GM23338 (cell line): Measurements from ENCODE around the gene TEAD2. TPM values are rescaled to one million over a fixed set of nuclear protein-coding genes. Genes with fewer than 3 reads are reported as not detected.
A peak's percentile ranks its signal among the peaks of the same experiment; 100 is the strongest.

ENCODE experiments used
- ATAC-seq: fragments of 200-7000 bp; cut with Tn5 transposase; 3 replicates; pipeline ENCODE4 v1.9.1; 2020
- DNase-seq: peaks from one replicate; pipeline ENCODE4 v3.0.0-alpha.2; 2015; ENCODE audit warnings: low spot score
- H2AFZ ChIP-seq: fragments of 200-600 bp; sonication (generic); 2 replicates; pipeline ENCODE4 v1.8.0; 2016; ENCODE audit warnings: antibody characterized with exemption, mild to moderate bottlenecking, moderate library complexity
- H3F3A ChIP-seq: fragments of 200-600 bp; sonication (generic); replicated peaks from 2 replicates; pipeline ENCODE4 v1.8.0; 2017; ENCODE audit warnings: antibody characterized with exemption, mixed run types, low read depth
- H3K27ac ChIP-seq: fragments of 200-600 bp; sonication (generic); 2 replicates; pipeline ENCODE4 v1.6.1; 2016; ENCODE audit warnings: low read depth
- H3K27me3 ChIP-seq: fragments of 200-600 bp; sonication (generic); 2 replicates; pipeline ENCODE4 v1.8.0; 2016; ENCODE audit warnings: mild to moderate bottlenecking, mixed run types, moderate library complexity; ENCODE audit not compliant: insufficient read depth
- H3K36me3 ChIP-seq: fragments of 200-600 bp; sonication (generic); 2 replicates; pipeline ENCODE4 v1.8.0; 2016; ENCODE audit warnings: mild to moderate bottlenecking; ENCODE audit not compliant: insufficient read depth
- H3K4me1 ChIP-seq: fragments of 200-600 bp; sonication (generic); 2 replicates; pipeline ENCODE4 v1.8.0; 2016; ENCODE audit warnings: mild to moderate bottlenecking, moderate library complexity; ENCODE audit not compliant: insufficient read depth
- H3K4me2 ChIP-seq: fragments of 200-600 bp; sonication (generic); 2 replicates; pipeline ENCODE4 v1.7.1; 2017; ENCODE audit warnings: mixed run types
- H3K4me3 ChIP-seq: fragments of 200-600 bp; sonication (generic); 2 replicates; pipeline ENCODE4 v1.6.1; 2016; ENCODE audit warnings: mixed run types
- H3K79me2 ChIP-seq: fragments of 200-600 bp; sonication (generic); replicated peaks from 2 replicates; pipeline ENCODE4 v1.8.0; 2017; ENCODE audit warnings: mild to moderate bottlenecking; ENCODE audit not compliant: insufficient read depth
- H3K9me2 ChIP-seq: fragments of 200-600 bp; sonication (generic); 2 replicates; pipeline ENCODE4 v1.8.0; 2017; ENCODE audit not compliant: insufficient read depth
- H4K20me1 ChIP-seq: fragments of 200-600 bp; sonication (generic); replicated peaks from 2 replicates; pipeline ENCODE4 v1.8.0; 2017; ENCODE audit warnings: mild to moderate bottlenecking; ENCODE audit not compliant: insufficient read depth
- H3K27ac Mint-ChIP-seq: 2 replicates; pipeline ENCODE4 v1.8.0; 2020; ENCODE audit warnings: inconsistent platforms, mild to moderate bottlenecking, moderate library complexity, mixed read lengths
- H3K27me3 Mint-ChIP-seq: 3 replicates; pipeline ENCODE4 v1.8.0; 2022; ENCODE audit warnings: low read depth, mild to moderate bottlenecking, moderate library complexity, mixed read lengths, inconsistent platforms; ENCODE audit not compliant: insufficient read depth, poor library complexity
- H3K36me3 Mint-ChIP-seq: 3 replicates; pipeline ENCODE4 v1.8.0; 2021; ENCODE audit warnings: low read depth, mild to moderate bottlenecking, inconsistent platforms, moderate library complexity, mixed read lengths
- H3K4me1 Mint-ChIP-seq: 3 replicates; pipeline ENCODE4 v1.8.0; 2020; ENCODE audit warnings: mild to moderate bottlenecking, inconsistent platforms, mixed read lengths
- H3K4me3 Mint-ChIP-seq: 3 replicates; pipeline ENCODE4 v1.8.0; 2021; ENCODE audit warnings: moderate library complexity, mild to moderate bottlenecking, inconsistent platforms, mixed read lengths
- H3K9me3 Mint-ChIP-seq: 3 replicates; pipeline ENCODE4 v1.8.0; 2020; ENCODE audit warnings: moderate library complexity, mild to moderate bottlenecking, inconsistent platforms, mixed read lengths
- EZH2 ChIP-seq: fragments of 200-600 bp; sonication (generic); IDR thresholded peaks from one replicate; pipeline ENCODE4 v1.8.0; 2017; ENCODE audit warnings: antibody characterized with exemption, mild to moderate bottlenecking, low read depth; ENCODE audit not compliant: unreplicated experiment
- REST ChIP-seq: IDR thresholded peaks from one replicate; pipeline ENCODE4 v1.6.1; 2018; ENCODE audit warnings: antibody characterized with exemption; ENCODE audit not compliant: unreplicated experiment
- STAT1 ChIP-seq: IDR thresholded peaks from one replicate; pipeline ENCODE4 v1.6.1; 2016; ENCODE audit warnings: antibody characterized with exemption; ENCODE audit not compliant: unreplicated experiment
- ZNF331 ChIP-seq: fragments of 250-450 bp; sonication (Bioruptor Pico); IDR thresholded peaks from 2 replicates; pipeline ENCODE4 v1.5.0; 2020; ENCODE audit warnings: low read depth, mild to moderate bottlenecking, moderate library complexity
- polyA plus RNA-seq: library from polyadenylated mRNA; unstranded; fragments of >200 nt; fragmentation: Nextera tagmentation; extraction: Ambion mirVana; gene quantifications from 2 replicates; pipeline ENCODE4 v1.2.1, GENCODE V29; 2016
- total RNA-seq: library from RNA; depleted of rRNA; stranded (reverse); fragments of >200 nt; shearing (Covaris generic); gene quantifications from 2 replicates; pipeline ENCODE4 v1.2.3, GENCODE V29; 2014
- TF ChIP-seq, protein P1 (sequence below), 2 experiments: fragments of 200-600 bp in 1 of 2; sonication (generic) in 1 of 2; conservative IDR thresholded peaks; 2 replicates each; pipeline versions ENCODE4 v1.5.1 to v1.6.1; 2016 to 2017; ENCODE audit warnings: antibody characterized with exemption in 2 of 2, low read depth in 2 of 2, mild to moderate bottlenecking in 2 of 2, moderate library complexity in 1 of 2
- TF ChIP-seq, protein P2 (sequence below): fragments of 250-450 bp; sonication (Bioruptor Pico); IDR thresholded peaks from 2 replicates; pipeline ENCODE4 v1.5.0; 2020; ENCODE audit warnings: mild to moderate bottlenecking, moderate library complexity

Gene TEAD2
- total and polyA plus RNA-seq, 2 experiments from 2014 or later, result 30.3 to 82.5 TPM

DNA sequence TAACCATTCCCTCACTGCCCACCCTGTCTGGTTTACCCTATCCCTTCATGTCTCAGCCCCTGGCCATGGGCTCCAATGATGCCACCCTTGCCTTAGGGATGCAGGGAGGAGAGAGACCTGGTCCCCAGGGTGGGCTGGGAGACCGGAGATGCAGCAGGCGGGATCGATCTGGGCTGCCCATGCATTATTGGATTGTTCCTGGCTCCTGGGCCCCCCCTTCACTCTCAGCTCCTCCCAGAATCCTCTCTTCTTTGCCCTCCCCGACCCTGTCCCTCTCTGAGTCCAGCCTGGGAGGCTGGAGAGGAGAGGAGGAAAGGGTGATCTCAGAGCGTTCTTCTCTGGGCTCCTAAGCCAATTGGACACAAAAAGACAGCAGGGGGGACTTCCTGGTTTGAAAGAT, 31.7 kb upstream of the TEAD2 start:
- no peak for TF ChIP-seq EZH2
- no peak for TF ChIP-seq ZNF331 (CRISPR knock-in tag)
- no peak for TF ChIP-seq REST
- no peak for TF ChIP-seq STAT1
- H3K36me3 ChIP-seq, result no peaks in the 10 kb centered on the region
- no peaks in the 10 kb centered on the region for H3K9me2 ChIP-seq
- H3K79me2 ChIP-seq, result no peaks in the 10 kb centered on the region
- DNase-seq (no peak), ATAC-seq (no peak)
- H3K36me3 Mint-ChIP-seq, result no peaks in the 10 kb centered on the region; the same call in 2 of the 3 replicates
- no peak overlapping the region for H3K4me3 ChIP-seq
- H3K4me1 Mint-ChIP-seq, result peaks cover 17% of the 10 kb centered on the region
- no peaks in the 10 kb centered on the region for H3K27me3 ChIP-seq
- no peak overlapping the region for H3K4me2 ChIP-seq
- H3K4me1 ChIP-seq, result no peaks in the 10 kb centered on the region; the same call in 1 of the 2 replicates
- H3K4me3 Mint-ChIP-seq, result no peak overlapping the region
- H3K9me3 Mint-ChIP-seq, result no peaks in the 10 kb centered on the region
- no peaks in the 10 kb centered on the region for H3F3A ChIP-seq
- H3K27ac Mint-ChIP-seq, result no peak overlapping the region
- H2AFZ ChIP-seq, result 0 out of 2 replicates have a peak overlapping the region, but pooled peaks have one; percentile 52
- H4K20me1 ChIP-seq, result no peaks in the 10 kb centered on the region
- H3K27me3 Mint-ChIP-seq, result peaks cover 27% of the 10 kb centered on the region
- H3K27ac ChIP-seq, result no peak overlapping the region

DNA sequence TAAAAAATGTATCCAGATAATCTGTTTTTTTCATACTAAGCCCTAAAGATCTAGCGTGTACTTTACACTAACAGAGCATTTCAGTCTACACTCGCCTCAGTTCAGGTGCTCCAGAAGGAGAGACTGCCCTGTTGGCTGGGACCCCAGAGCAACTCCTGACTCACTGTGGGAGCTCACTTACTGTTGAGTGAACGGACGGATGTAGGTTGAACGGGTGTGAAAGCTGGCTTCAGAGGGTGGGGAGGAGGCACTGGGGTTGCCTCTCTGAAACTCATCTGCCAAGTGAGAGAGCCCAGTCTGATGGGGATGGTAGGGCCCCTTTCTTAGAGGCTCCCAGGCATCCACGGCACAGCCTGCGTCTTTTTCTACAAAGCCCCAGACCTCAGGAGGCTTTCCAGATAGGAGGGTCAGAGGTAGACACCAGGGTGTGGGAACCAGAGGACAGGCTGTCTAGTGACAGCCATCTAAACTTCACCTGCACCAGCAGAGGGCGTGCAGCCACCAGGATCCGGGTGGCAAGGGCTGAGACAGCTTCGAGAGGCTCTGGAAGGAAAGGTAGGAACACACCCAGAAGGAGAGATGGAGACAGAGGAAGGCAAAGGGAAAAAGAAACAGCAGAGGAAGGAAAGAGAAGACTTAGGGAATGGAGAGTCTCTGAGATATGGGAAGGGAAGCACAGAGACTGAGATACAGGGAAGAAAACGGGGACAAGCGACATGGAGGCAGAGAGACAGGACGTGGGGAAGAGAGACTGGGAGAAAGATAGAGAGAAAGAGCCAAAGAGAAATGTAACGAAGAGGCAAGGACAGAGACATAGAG, 29.6 kb upstream of the TEAD2 start:
- no peaks in the 10 kb centered on the region for H3K9me2 ChIP-seq
- H2AFZ ChIP-seq, result peak overlapping the region; percentile 79; the same call in 1 of the 2 replicates
- H3K4me1 ChIP-seq, result no peaks in the 10 kb centered on the region
- no peaks in the 10 kb centered on the region for H3K36me3 ChIP-seq
- Mint-ChIP-seq H3K4me1 (peaks cover 12% of the 10 kb centered on the region), H3K27ac (no peak overlapping the region), H3K4me3 (no peak overlapping the region; the same call in 2 of the 3 replicates), H3K9me3 (0 out of 3 replicates have a peak, but pooled peaks cover 2% of the 10 kb centered on the region), H3K36me3 (no peaks in the 10 kb centered on the region; the same call in 2 of the 3 replicates), H3K27me3 (peaks cover 25% of the 10 kb centered on the region)
- no peaks in the 10 kb centered on the region for H3K79me2 ChIP-seq
- TF ChIP-seq, protein P1, sequence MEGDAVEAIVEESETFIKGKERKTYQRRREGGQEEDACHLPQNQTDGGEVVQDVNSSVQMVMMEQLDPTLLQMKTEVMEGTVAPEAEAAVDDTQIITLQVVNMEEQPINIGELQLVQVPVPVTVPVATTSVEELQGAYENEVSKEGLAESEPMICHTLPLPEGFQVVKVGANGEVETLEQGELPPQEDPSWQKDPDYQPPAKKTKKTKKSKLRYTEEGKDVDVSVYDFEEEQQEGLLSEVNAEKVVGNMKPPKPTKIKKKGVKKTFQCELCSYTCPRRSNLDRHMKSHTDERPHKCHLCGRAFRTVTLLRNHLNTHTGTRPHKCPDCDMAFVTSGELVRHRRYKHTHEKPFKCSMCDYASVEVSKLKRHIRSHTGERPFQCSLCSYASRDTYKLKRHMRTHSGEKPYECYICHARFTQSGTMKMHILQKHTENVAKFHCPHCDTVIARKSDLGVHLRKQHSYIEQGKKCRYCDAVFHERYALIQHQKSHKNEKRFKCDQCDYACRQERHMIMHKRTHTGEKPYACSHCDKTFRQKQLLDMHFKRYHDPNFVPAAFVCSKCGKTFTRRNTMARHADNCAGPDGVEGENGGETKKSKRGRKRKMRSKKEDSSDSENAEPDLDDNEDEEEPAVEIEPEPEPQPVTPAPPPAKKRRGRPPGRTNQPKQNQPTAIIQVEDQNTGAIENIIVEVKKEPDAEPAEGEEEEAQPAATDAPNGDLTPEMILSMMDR (conservative IDR thresholded peaks at IDR 0.05; ENCODE audit: low read depth in 2 of 2), result peak; percentile 98 to 100
- TF ChIP-seq, protein P2, sequence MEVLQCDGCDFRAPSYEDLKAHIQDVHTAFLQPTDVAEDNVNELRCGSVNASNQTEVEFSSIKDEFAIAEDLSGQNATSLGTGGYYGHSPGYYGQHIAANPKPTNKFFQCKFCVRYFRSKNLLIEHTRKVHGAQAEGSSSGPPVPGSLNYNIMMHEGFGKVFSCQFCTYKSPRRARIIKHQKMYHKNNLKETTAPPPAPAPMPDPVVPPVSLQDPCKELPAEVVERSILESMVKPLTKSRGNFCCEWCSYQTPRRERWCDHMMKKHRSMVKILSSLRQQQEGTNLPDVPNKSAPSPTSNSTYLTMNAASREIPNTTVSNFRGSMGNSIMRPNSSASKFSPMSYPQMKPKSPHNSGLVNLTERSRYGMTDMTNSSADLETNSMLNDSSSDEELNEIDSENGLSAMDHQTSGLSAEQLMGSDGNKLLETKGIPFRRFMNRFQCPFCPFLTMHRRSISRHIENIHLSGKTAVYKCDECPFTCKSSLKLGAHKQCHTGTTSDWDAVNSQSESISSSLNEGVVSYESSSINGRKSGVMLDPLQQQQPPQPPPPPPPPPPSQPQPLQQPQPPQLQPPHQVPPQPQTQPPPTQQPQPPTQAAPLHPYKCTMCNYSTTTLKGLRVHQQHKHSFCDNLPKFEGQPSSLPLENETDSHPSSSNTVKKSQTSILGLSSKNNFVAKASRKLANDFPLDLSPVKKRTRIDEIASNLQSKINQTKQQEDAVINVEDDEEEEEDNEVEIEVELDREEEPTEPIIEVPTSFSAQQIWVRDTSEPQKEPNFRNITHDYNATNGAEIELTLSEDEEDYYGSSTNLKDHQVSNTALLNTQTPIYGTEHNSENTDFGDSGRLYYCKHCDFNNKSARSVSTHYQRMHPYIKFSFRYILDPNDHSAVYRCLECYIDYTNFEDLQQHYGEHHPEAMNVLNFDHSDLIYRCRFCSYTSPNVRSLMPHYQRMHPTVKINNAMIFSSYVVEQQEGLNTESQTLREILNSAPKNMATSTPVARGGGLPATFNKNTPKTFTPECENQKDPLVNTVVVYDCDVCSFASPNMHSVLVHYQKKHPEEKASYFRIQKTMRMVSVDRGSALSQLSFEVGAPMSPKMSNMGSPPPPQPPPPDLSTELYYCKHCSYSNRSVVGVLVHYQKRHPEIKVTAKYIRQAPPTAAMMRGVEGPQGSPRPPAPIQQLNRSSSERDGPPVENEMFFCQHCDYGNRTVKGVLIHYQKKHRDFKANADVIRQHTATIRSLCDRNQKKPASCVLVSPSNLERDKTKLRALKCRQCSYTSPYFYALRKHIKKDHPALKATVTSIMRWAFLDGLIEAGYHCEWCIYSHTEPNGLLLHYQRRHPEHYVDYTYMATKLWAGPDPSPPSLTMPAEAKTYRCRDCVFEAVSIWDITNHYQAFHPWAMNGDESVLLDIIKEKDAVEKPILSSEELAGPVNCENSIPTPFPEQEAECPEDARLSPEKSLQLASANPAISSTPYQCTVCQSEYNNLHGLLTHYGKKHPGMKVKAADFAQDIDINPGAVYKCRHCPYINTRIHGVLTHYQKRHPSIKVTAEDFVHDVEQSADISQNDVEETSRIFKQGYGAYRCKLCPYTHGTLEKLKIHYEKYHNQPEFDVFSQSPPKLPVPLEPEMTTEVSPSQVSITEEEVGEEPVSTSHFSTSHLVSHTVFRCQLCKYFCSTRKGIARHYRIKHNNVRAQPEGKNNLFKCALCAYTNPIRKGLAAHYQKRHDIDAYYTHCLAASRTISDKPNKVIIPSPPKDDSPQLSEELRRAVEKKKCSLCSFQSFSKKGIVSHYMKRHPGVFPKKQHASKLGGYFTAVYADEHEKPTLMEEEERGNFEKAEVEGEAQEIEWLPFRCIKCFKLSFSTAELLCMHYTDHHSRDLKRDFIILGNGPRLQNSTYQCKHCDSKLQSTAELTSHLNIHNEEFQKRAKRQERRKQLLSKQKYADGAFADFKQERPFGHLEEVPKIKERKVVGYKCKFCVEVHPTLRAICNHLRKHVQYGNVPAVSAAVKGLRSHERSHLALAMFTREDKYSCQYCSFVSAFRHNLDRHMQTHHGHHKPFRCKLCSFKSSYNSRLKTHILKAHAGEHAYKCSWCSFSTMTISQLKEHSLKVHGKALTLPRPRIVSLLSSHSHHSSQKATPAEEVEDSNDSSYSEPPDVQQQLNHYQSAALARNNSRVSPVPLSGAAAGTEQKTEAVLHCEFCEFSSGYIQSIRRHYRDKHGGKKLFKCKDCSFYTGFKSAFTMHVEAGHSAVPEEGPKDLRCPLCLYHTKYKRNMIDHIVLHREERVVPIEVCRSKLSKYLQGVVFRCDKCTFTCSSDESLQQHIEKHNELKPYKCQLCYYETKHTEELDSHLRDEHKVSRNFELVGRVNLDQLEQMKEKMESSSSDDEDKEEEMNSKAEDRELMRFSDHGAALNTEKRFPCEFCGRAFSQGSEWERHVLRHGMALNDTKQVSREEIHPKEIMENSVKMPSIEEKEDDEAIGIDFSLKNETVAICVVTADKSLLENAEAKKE (CRISPR knock-in tag), result no peak
- H3K4me2 ChIP-seq, result no peak overlapping the region
- 0 out of 2 replicates have a peak, but pooled peaks cover 3% of the 10 kb centered on the region for H3F3A ChIP-seq
- H3K27ac ChIP-seq, result no peak overlapping the region
- DNase-seq (peak; percentile 91), ATAC-seq (peak; percentile 95)
- H4K20me1 ChIP-seq, result no peaks in the 10 kb centered on the region
- no peaks in the 10 kb centered on the region for H3K27me3 ChIP-seq
- H3K4me3 ChIP-seq, result no peak overlapping the region
